ENCODE measurements around the gene DDX3X. TPM values are rescaled to one million over a fixed set of nuclear protein-coding genes. Genes with fewer than 3 reads are reported as not detected.

The DDX3X gene
- total RNA-seq, 1 donor from 2014 or later, result 308 TPM

- TF ChIP-seq, protein P1, sequence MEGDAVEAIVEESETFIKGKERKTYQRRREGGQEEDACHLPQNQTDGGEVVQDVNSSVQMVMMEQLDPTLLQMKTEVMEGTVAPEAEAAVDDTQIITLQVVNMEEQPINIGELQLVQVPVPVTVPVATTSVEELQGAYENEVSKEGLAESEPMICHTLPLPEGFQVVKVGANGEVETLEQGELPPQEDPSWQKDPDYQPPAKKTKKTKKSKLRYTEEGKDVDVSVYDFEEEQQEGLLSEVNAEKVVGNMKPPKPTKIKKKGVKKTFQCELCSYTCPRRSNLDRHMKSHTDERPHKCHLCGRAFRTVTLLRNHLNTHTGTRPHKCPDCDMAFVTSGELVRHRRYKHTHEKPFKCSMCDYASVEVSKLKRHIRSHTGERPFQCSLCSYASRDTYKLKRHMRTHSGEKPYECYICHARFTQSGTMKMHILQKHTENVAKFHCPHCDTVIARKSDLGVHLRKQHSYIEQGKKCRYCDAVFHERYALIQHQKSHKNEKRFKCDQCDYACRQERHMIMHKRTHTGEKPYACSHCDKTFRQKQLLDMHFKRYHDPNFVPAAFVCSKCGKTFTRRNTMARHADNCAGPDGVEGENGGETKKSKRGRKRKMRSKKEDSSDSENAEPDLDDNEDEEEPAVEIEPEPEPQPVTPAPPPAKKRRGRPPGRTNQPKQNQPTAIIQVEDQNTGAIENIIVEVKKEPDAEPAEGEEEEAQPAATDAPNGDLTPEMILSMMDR (IDR thresholded peaks at IDR 0.05; ENCODE audit: unreplicated experiment), result no peak
- Mint-ChIP-seq H3K36me3 (ENCODE audit: insufficient read depth) (no peaks in the 10 kb centered on the region), H3K4me3 (ENCODE audit: low read depth) (no peak overlapping the region), H3K27me3 (no peaks in the 10 kb centered on the region), H3K4me1 (ENCODE audit: low read depth) (no peaks in the 10 kb centered on the region), H3K9me3 (ENCODE audit: low read depth) (peaks cover 8% of the 10 kb centered on the region), H3K27ac (no peak overlapping the region)
- no peak for DNase-seq (ENCODE audit: low spot score, unreplicated experiment)
Measured at GRCh38 chrX:41373989-41374606, 40.1 kb downstream of the DDX3X start.

DNA sequence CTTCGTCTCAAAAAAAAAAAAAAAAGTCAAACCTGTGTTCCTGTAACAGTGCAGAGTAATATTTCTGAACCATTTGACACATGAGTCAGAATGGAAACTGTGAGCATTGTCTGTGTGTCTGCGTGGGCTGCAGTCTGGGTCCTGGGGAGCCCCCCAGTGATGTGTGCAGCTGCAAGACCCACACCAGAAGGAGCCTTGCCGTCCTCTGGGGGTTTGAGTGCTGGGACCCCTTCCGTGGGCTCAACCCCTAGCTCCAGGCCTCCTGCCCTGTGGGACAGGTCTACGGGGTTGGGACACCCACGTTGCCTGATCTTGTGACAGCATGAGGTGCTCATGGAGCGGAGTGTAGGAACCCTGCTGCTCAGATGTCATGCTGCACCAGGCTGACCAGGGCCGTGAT, 43.7 kb downstream of the DDX3X start:
- H3K4me3 Mint-ChIP-seq (ENCODE audit: low read depth), result no peak overlapping the region
- H3K27me3 Mint-ChIP-seq, result no peaks in the 10 kb centered on the region
- H3K9me3 Mint-ChIP-seq (ENCODE audit: low read depth), result no peaks in the 10 kb centered on the region
- TF ChIP-seq, protein P1 (IDR thresholded peaks at IDR 0.05; ENCODE audit: unreplicated experiment), result no peak
- no peaks in the 10 kb centered on the region for H3K4me1 Mint-ChIP-seq (ENCODE audit: low read depth)
- no peaks in the 10 kb centered on the region for H3K36me3 Mint-ChIP-seq (ENCODE audit: insufficient read depth)
- DNase-seq (ENCODE audit: low spot score, unreplicated experiment), result no peak
- no peak overlapping the region for H3K27ac Mint-ChIP-seq

DNA sequence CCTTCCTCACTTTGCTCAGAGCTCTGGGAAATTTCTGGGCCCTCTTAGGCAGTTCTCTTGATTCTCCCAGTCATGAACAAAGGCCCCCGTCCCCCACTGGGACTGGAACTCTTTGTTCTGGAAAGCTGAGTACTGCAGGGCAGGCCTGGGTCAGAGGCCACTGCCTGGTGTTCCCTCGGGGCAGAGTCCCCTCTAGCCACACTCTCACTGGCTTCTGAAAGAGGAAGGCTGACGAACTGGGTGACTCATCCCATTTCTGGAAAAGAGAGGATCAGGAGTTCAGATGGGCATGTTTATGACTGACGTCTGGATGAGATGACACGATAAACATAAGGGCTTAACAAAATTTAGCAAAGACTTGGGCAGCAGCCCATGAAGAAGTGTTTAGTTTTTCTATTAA, 47.7 kb downstream of the DDX3X start:
- peaks cover 8% of the 10 kb centered on the region for H3K4me1 Mint-ChIP-seq (ENCODE audit: low read depth)
- no peak overlapping the region for H3K4me3 Mint-ChIP-seq (ENCODE audit: low read depth)
- H3K36me3 Mint-ChIP-seq (ENCODE audit: insufficient read depth), result no peaks in the 10 kb centered on the region
- H3K9me3 Mint-ChIP-seq (ENCODE audit: low read depth), result peaks cover 4% of the 10 kb centered on the region
- TF ChIP-seq, protein P1 (IDR thresholded peaks at IDR 0.05; ENCODE audit: unreplicated experiment), result no peak
- no peak for DNase-seq (ENCODE audit: low spot score, unreplicated experiment)
- no peak overlapping the region for H3K27ac Mint-ChIP-seq
- H3K27me3 Mint-ChIP-seq, result no peaks in the 10 kb centered on the region

DNA sequence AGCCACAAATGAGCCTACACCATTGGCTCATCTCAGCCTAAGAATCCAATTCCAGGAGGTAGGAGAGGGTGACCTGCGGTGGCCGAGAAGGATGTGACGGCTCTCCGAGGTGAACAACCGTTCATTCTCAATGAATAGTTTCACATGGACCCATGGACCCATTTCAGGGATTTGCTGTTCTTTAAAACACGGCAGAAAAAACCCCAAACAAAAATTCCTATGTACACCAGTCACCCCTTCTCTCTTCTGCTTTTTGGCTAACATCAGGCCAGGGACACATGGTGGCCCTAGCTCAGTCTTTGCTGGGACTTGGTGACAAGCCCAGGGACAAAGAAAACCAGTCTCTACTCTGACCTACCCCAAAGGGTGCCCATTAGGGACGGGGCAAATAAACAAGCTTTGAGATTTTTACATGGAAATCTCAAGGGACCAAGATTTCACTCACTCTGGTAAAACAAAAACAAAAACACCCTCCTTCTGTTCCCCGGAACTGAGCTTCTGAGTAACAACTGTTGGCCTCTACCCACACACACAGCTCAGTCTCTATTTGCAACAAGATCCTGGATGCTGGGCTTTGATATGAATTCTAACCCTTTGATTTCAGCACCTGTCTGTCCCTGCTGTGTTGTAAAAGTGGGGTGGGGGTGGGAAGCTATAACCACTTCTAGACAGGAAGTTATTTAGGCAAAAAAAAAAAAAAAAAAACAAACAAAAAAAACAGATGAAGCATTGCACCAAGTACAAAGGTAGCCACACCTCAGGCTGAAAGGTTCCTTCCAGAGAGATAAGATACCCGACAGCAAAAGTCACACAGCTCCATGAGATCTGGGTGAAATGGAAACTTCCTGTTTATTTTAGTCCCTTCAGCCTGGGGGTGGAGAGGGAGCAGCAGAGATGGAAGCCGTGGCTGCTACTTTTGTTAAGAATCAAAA, 49.0 kb downstream of the DDX3X start:
- Mint-ChIP-seq H3K27me3 (no peaks in the 10 kb centered on the region), H3K4me1 (ENCODE audit: low read depth) (peaks cover 8% of the 10 kb centered on the region), H3K4me3 (ENCODE audit: low read depth) (no peak overlapping the region), H3K27ac (peak overlapping the region; percentile 84), H3K9me3 (ENCODE audit: low read depth) (peaks cover 9% of the 10 kb centered on the region), H3K36me3 (ENCODE audit: insufficient read depth) (no peaks in the 10 kb centered on the region)
- no peak for DNase-seq (ENCODE audit: low spot score, unreplicated experiment)
- TF ChIP-seq, protein P1 (IDR thresholded peaks at IDR 0.05; ENCODE audit: unreplicated experiment), result no peak

DNA sequence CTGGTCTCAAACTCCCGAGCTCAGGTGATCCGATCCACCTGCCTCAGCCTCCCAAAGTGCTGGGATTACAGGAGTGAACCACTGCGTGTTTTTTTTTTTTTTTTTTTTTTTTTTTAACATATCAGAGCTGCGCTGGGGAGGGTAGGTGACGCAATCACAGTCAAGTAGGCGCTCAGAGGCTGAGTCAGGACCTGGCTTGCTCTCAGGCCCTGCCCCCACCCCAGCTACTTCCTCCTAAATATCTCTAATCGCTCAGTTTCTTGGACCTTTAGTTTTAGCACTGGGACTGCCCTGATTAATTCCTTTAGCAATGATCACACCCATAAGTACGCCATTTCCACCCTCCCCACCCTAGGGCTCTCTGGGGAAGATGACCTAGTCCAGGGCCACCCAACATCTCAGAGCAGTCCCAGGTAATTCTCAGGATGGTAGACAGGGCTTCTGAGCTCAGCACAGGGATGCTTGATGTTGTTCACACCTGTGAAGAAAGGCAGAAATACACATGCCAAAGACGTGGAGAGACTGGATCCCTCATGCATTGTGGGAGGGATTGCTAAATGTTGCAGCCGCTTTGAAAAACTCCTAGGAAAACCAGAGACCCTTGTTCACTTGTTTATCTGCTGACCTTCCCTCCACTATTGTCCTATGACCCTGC, 50.2 kb downstream of the DDX3X start:
- no peak overlapping the region for H3K27ac Mint-ChIP-seq
- H3K9me3 Mint-ChIP-seq (ENCODE audit: low read depth), result peaks cover 10% of the 10 kb centered on the region
- no peaks in the 10 kb centered on the region for H3K27me3 Mint-ChIP-seq
- no peaks in the 10 kb centered on the region for H3K36me3 Mint-ChIP-seq (ENCODE audit: insufficient read depth)
- DNase-seq (ENCODE audit: low spot score, unreplicated experiment), result no peak
- H3K4me1 Mint-ChIP-seq (ENCODE audit: low read depth), result peaks cover 8% of the 10 kb centered on the region
- TF ChIP-seq, protein P1 (IDR thresholded peaks at IDR 0.05; ENCODE audit: unreplicated experiment), result no peak
- H3K4me3 Mint-ChIP-seq (ENCODE audit: low read depth), result no peak overlapping the region
